HepG2 (cell line): ENCODE data around the gene FAM219A. TPM values are rescaled to one million over a fixed set of nuclear protein-coding genes. Genes with fewer than 3 reads are reported as not detected.

Source experiments
- ATAC-seq: fragments of 200-7000 bp; cut with Tn5 transposase; 3 replicates; pipeline ENCODE4 v1.9.1; 2020; ENCODE audit warnings: mild to moderate bottlenecking, moderate library complexity
- BruUV-seq: library from RNA; stranded (reverse); fragments of 400-500 nt; replicated peaks from 2 replicates; lab custom pipeline; 2021; lab: Mats Ljungman, UMichigan
- CTCF ChIA-PET: fragments of 300-600 bp; formaldehyde crosslinking; extraction: SDS; loops from one replicate; lab custom pipeline; 2021; ENCODE audit warnings: low total read pairs, inconsistent platforms, low intra/inter-chr PET ratio; lab: Yijun Ruan, JAX
- POLR2A ChIA-PET: fragments of 350-600 bp; sonication (Branson Sonifier 250); formaldehyde crosslinking; loops from one replicate; lab custom pipeline; 2020; ENCODE audit warnings: antibody characterized with exemption, inconsistent platforms; lab: Yijun Ruan, JAX
- DNase-seq: peaks from one replicate; pipeline ENCODE4 v3.0.0-alpha.2; 2015; ENCODE audit warnings: low spot score
- FAIRE-seq: peaks from 3 replicates; lab custom pipeline; 2011; peaks lifted over from hg19 to GRCh38; lab: Jason Lieb, UNC
- H2AFZ ChIP-seq: one replicate; pipeline ENCODE4 v1.6.1; 2011; ENCODE audit warnings: low read length, inconsistent platforms
- H3K27ac ChIP-seq: fragments of 300-600 bp; 3 replicates; pipeline ENCODE4 v1.8.0; 2011; ENCODE audit warnings: mixed run types, mild to moderate bottlenecking, mixed read lengths, low read length, inconsistent platforms; ENCODE audit not compliant: insufficient read depth; ENCODE audit errors: extremely low read length
- H3K27me3 ChIP-seq, 2 experiments: fragments of 200-600 bp in 1 of 2; 2 replicates in 1 of 2; 3 replicates in 1 of 2; pipeline versions ENCODE4 v1.6.0 to v1.8.0; 2011; ENCODE audit warnings: low read length in 2 of 2, mild to moderate bottlenecking in 2 of 2, moderate library complexity in 2 of 2, inconsistent platforms in 1 of 2; ENCODE audit not compliant: insufficient read depth in 2 of 2, control insufficient read depth in 1 of 2
- H3K36me3 ChIP-seq, 2 experiments: fragments of 200-600 bp in 1 of 2; replicated peaks in 1 of 2; 2 replicates in 1 of 2; 3 replicates in 1 of 2; pipeline versions ENCODE4 v1.5.1 to v1.8.0; 2011; ENCODE audit warnings: low read length in 2 of 2, inconsistent platforms in 1 of 2; ENCODE audit not compliant: insufficient read depth in 2 of 2, control insufficient read depth in 1 of 2
- H3K4me1 ChIP-seq: 2 replicates; pipeline ENCODE4 v1.5.1; 2012; ENCODE audit warnings: low read length, inconsistent platforms; ENCODE audit not compliant: insufficient read depth
- H3K4me2 ChIP-seq: 2 replicates; pipeline ENCODE4 v1.6.0; 2011; ENCODE audit warnings: low read depth, low read length, inconsistent platforms
- H3K4me3 ChIP-seq, 3 experiments: fragments of 200-600 bp in 1 of 3; sonication (generic), shearing (Covaris generic) in 1 of 3; replicated peaks in 1 of 3; 2 replicates each; pipeline ENCODE4 v1.5.1; 2011 to 2016; ENCODE audit warnings: low read length in 3 of 3, inconsistent platforms in 2 of 3, low read depth in 2 of 3, mild to moderate bottlenecking in 2 of 3, control low read depth in 1 of 3, mixed read lengths in 1 of 3; ENCODE audit not compliant: insufficient read depth in 1 of 3
- H3K79me2 ChIP-seq: one replicate; pipeline ENCODE4 v1.6.1; 2011; ENCODE audit warnings: low read length, inconsistent platforms; ENCODE audit not compliant: insufficient read depth
- H3K9ac ChIP-seq: 2 replicates; pipeline ENCODE4 v1.6.0; 2011; ENCODE audit warnings: mild to moderate bottlenecking, low read depth, low read length, inconsistent platforms; ENCODE audit not compliant: insufficient read depth
- H3K9me3 ChIP-seq: 2 replicates; pipeline ENCODE4 v1.5.1; 2012; ENCODE audit warnings: mild to moderate bottlenecking, low read length
- H4K20me1 ChIP-seq: 2 replicates; pipeline ENCODE4 v1.6.0; 2011; ENCODE audit warnings: inconsistent platforms, mild to moderate bottlenecking, low read length, moderate library complexity; ENCODE audit not compliant: insufficient read depth
- IRF9 ChIP-seq: sonication (generic); formaldehyde crosslinking; IDR thresholded peaks from 2 replicates; pipeline ENCODE4 v1.8.0; 2022; ENCODE audit warnings: missing genetic modification reagents, mild to moderate bottlenecking, borderline replicate concordance
- RAD21 ChIP-seq: fragments of 450-650 bp; formaldehyde crosslinking; IDR thresholded peaks from 2 replicates; pipeline ENCODE4 v1.5.0; 2020; ENCODE audit warnings: mild to moderate bottlenecking
- YEATS4 ChIP-seq: sonication (generic); formaldehyde crosslinking; IDR thresholded peaks from 2 replicates; pipeline ENCODE4 v1.4.0; 2020; ENCODE audit warnings: missing genetic modification reagents, borderline replicate concordance
- ZKSCAN1 ChIP-seq: fragments of 150-350 bp; IDR thresholded peaks from 2 replicates; pipeline ENCODE4 v1.6.1; 2014; ENCODE audit warnings: low read length
- ZNF136 ChIP-seq: sonication (generic); formaldehyde crosslinking; IDR thresholded peaks from 2 replicates; pipeline ENCODE4 v1.8.1; 2022; ENCODE audit warnings: low read depth, mild to moderate bottlenecking, moderate library complexity, missing genetic modification reagents
- ZNF451 ChIP-seq: sonication (generic); formaldehyde crosslinking; IDR thresholded peaks from 2 replicates; pipeline ENCODE4 v1.5.0; 2020; ENCODE audit warnings: mild to moderate bottlenecking, missing genetic modification reagents
- ZNF563 ChIP-seq: sonication (generic); formaldehyde crosslinking; IDR thresholded peaks from 2 replicates; pipeline ENCODE4 v1.8.0; 2022; ENCODE audit warnings: mild to moderate bottlenecking, moderate library complexity, missing genetic modification reagents
- ZNF883 ChIP-seq: sonication (generic); formaldehyde crosslinking; IDR thresholded peaks from 2 replicates; pipeline ENCODE4 v1.5.1; 2020; ENCODE audit warnings: mild to moderate bottlenecking, missing genetic modification reagents; ENCODE audit errors: not compliant biosample characterization
- WGBS: methylation state at CpG from one replicate; pipeline ENCODE4 v1.1.6; 2017; ENCODE audit warnings: low lambda C conversion rate; 5-methylcytosine and 5-hydroxymethylcytosine counted together
- in situ Hi-C: cut with HindIII; loops from 2 replicates; pipeline ENCODE4 v1.10.0; 2017; ENCODE audit warnings: low pct_unique_long_range_greater_than_20kb; ENCODE audit not compliant: extremely low pct_ligation_motif_present
- intact Hi-C: fragments of 100-400 bp; cut with micrococcal nuclease; formaldehyde crosslinking; loops from one replicate; pipeline ENCODE4 v1.10.0; 2022; ENCODE audit not compliant: unreplicated experiment
- polyA plus RNA-seq, 8 experiments: library from polyadenylated mRNA; depleted of rRNA in 3 of 8; stranded (reverse) in 7 of 8; unstranded in 1 of 8; fragments of >200 nt; fragmentation: Illumina TruSeq in 4 of 8; extraction: Trizol in 4 of 8; gene quantifications; 2 replicates each; pipeline versions ENCODE4 v1.2.1 to v1.2.3, GENCODE V29; 2011 to 2016; ENCODE audit warnings: low read depth in 4 of 8, missing spikeins in 1 of 8, mixed read lengths in 1 of 8; ENCODE audit not compliant: insufficient read depth in 1 of 8
- total RNA-seq, 5 experiments: library from RNA; depleted of rRNA; stranded (reverse); fragments of >200 nt; fragmentation: Illumina TruSeq; extraction: Trizol; gene quantifications; 2 replicates each; pipeline ENCODE4 v1.2.3, GENCODE V29; 2016; ENCODE audit warnings: low read depth in 1 of 5

Gene FAM219A
- total and polyA plus RNA-seq, 2 of the 13 experiments (the other 11 are each of a cell fraction or from before 2014, with no cell fraction given) = 3.9 to 6.4 TPM

GRCh38 chr9:34409154-34409553 lies 49.2 kb downstream of the FAM219A start (continued):
- TF ChIP-seq ZNF563 (CRISPR knock-in tag) = no peak
- TF ChIP-seq, all 625 proteins: peak for 0

DNA sequence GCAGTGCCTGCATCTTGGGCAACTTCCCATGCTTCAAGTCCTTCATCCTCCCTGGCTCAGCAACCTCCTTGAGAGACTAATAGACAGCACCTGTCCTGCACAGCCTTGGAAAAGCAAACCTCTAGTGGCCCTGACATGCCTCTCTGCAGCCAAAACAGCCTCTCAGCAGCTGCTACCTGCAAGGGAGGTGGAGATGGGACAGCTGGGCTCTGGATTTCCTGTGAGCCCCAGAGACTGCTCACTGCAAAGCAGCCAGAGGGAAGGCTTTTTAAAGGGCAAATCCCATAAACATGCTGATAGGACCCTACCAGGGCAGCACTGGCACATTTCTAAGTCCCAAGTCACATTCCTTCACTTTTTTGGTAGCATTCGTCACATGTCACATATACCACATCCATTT lies 50.2 kb downstream of the FAM219A start:
- Histone ChIP-seq H3K79me2 (no peaks in the 10 kb centered on the region), H3K27me3 (no peaks in the 10 kb centered on the region), H2AFZ (no peak overlapping the region), H3K9me3 (no peaks in the 10 kb centered on the region), H3K9ac (no peak overlapping the region), H3K36me3 (no peaks in the 10 kb centered on the region), H3K4me1 (no peaks in the 10 kb centered on the region), H3K4me2 (no peak overlapping the region), H3K4me3 (no peak overlapping the region), H4K20me1 (no peaks in the 10 kb centered on the region), H3K27ac (no peak overlapping the region)
- DNase-seq (no peak), FAIRE-seq (no peak), ATAC-seq (no peak)
- no peak for TF ChIP-seq ZNF883
- no peak for TF ChIP-seq ZNF451
- no peak for TF ChIP-seq ZKSCAN1
- TF ChIP-seq RAD21 (CRISPR knock-in tag) = no peak
- no peak for TF ChIP-seq IRF9
- no peak for TF ChIP-seq ZNF136
- TF ChIP-seq YEATS4 = no peak
- 100% methylated on average over 1 of the region's 1 CpG for WGBS
- CTCF ChIA-PET = no interaction called here
- in situ Hi-C loops (no loop called here), intact Hi-C loops (no loop called here)
- POLR2A ChIA-PET = no interaction called here
- BruUV-seq = no TSS peak
